Measurements from ENCODE around the gene CPB2.

Gene CPB2

GRCh38 chr13:46126552-46127357 is 21.9 kb upstream of the CPB2 start:
- DNase-seq = peak; percentile 76

- DNase-seq = no peak
Observed at GRCh38 chr13:46126056-46126455, 21.2 kb upstream of the CPB2 start.

- DNase-seq = no peak
Observed at GRCh38 chr13:46124967-46125933, 20.4 kb upstream of the CPB2 start.

GRCh38 chr13:46124531-46124966 is 19.7 kb upstream of the CPB2 start:
- no peak for DNase-seq

- DNase-seq = no peak
Observed at GRCh38 chr13:46122304-46122703, 17.5 kb upstream of the CPB2 start.

GRCh38 chr13:46121597-46122163 is 16.8 kb upstream of the CPB2 start:
- no peak for DNase-seq

- DNase-seq = no peak
Observed at GRCh38 chr13:46121033-46121432, 16.2 kb upstream of the CPB2 start.

- no peak for DNase-seq
Observed at GRCh38 chr13:46119883-46120614, 15.2 kb upstream of the CPB2 start.

GRCh38 chr13:46116653-46117502 is 12.0 kb upstream of the CPB2 start:
- DNase-seq = no peak

- no peak for DNase-seq
Observed at GRCh38 chr13:46114613-46115012, 9.8 kb upstream of the CPB2 start.

- no peak for DNase-seq
Observed at GRCh38 chr13:46113596-46113995, 8.8 kb upstream of the CPB2 start.

GRCh38 chr13:46111151-46111550 is 6.3 kb upstream of the CPB2 start:
- DNase-seq = no peak

GRCh38 chr13:46109451-46109850 is 4.6 kb upstream of the CPB2 start:
- no peak for DNase-seq

- DNase-seq = no peak
Observed at GRCh38 chr13:46106839-46107371, 2.1 kb upstream of the CPB2 start.

- no peak for DNase-seq
Observed at GRCh38 chr13:46103037-46103436, 1.8 kb downstream of the CPB2 start.

- DNase-seq = no peak
Observed at GRCh38 chr13:46102255-46102605, 2.6 kb downstream of the CPB2 start.

GRCh38 chr13:46101484-46102254 is 3.2 kb downstream of the CPB2 start:
- DNase-seq = peak; percentile 12

GRCh38 chr13:46101002-46101401 is 3.8 kb downstream of the CPB2 start:
- DNase-seq = no peak

GRCh38 chr13:46100191-46100815 is 4.5 kb downstream of the CPB2 start:
- DNase-seq = no peak

- no peak for DNase-seq
Observed at GRCh38 chr13:46097663-46098062, 7.2 kb downstream of the CPB2 start.

All from NCI-H748 treated with DMSO at 0.1 percent for 48 hours (cell line).